ENCODE results near the gene FAM163B.
"Not testable (repeated sequence)": the region's sequence is repeated elsewhere in the genome, so short reads cannot be mapped to it uniquely, and the experiment has no call there.

FAM163B gene

GRCh38 chr9:133564451-133565116, 44.6 kb downstream of the FAM163B start:
- no peak overlapping the region for H3K4me3 ChIP-seq (replicated peaks; ENCODE audit: low read depth, low read length)
- no peak for DNase-seq (ENCODE audit: low read depth)
- TF ChIP-seq CTCF (IDR thresholded peaks at IDR 0.05; ENCODE audit: low read length, missing control alignments) = no peak

DNA sequence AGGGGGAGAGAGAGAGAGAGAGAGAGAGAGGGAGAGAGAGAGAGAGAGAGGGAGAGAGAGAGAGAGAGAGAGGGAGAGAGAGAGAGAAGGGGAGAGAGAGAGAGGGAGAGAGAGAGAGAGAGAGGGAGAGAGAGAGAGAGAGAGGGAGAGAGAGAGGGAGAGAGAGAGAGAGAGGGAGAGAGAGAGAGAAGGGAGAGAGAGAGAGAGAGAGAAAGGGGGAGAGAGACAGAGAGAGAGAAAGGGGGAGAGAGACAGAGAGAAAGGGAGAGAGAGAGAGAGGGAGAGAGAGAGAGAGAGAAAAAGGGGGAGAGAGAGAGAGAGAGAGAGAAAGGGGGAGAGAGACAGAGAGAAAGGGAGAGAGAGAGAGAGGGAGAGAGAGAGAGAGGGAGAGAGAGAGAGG, 45.4 kb downstream of the FAM163B start:
- H3K4me3 ChIP-seq (replicated peaks; ENCODE audit: low read depth, low read length); DNase-seq (ENCODE audit: low read depth): not testable (repeated sequence)

DNA sequence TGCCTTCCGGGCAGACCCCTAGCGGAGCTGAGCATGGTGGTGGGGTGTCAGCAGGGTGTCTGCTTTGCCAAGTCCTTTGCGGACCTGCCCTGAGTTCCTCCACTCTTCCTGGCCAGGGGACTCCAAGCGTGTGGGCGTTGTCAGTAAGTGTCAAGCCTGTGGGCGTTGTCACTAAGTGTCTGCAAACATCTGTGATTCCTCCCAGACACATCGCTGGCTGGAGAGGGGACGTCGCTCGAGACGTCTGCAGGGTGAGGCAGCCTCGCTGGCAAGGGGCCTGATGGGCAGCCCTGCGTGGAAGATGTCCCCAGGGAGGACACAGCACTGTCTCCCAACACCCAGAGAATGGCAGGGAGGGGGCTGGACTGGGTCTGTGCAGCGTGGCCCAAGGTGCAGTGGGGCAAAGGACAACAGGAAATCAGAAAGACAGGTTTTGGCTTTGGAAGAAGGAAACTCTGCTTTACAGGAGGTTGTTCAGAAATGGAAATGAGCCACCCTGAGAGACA, 45.8 kb downstream of the FAM163B start:
- TF ChIP-seq CTCF (IDR thresholded peaks at IDR 0.05; ENCODE audit: low read length, missing control alignments) = no peak
- H3K4me3 ChIP-seq (replicated peaks; ENCODE audit: low read depth, low read length) = no peak overlapping the region
- peak; percentile 44 for DNase-seq (ENCODE audit: low read depth)

DNA sequence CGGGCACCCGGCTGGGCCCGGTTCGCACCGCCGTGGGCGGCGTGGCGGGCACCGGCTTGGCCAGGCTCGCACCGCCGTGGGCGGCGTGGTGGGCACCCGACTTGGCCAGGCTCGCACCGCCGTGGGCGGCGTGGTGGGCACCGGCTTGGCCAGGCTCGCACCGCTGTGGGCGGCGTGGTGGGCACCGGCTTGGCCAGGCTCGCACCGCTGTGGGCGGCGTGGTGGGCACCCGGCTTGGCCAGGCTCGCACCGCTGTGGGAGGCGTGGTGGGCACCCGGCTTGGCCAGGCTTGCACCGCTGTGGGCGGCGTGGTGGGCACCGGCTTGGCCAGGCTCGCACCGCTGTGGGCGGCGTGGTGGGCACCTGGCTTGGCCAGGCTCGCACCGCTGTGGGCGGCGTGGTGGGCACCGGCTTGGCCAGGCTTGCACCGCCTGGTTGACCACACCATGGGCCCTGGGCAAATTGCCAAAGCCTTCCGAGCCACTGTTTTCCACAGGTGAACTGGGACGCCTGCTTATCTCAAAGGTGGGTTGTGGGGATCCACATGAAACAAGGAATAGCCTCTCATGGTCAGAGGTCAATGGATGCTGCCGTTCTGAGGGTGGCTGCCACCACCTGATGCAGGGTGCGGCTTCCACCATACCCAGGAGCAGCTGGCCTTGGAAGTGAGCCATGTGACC, 46.4 kb downstream of the FAM163B start:
- no peak for DNase-seq (ENCODE audit: low read depth)
- H3K4me3 ChIP-seq (replicated peaks; ENCODE audit: low read depth, low read length) = no peak overlapping the region
- no peak for TF ChIP-seq CTCF (IDR thresholded peaks at IDR 0.05; ENCODE audit: low read length, missing control alignments)

DNA sequence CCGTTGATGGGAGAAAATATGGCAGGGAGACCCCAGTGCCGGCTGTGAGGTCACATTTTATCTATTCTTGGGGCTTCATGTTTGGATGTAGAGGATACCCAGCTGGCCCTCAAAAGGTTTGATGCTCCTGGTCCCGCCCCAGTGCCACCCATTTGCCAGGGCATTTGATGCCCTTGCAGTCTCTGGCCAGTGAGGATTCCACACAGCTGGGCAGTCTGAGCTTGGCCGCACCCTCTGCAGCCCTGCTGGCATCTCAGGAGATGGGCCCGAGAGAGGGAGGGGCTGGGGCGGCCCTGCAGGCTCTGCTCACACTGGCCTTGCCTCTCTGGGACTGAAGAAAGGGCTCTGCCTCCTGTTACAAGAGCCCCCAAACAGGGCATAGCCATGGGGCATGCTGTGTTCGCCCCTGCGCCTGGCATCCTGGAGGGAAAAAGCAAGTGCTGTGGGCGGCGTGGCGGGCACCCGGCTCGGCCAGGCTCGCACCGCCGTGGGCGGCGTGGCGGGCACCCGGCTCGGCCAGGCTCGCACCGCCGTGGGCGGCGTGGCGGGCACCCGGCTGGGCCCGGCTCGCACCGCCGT, 47.1 kb downstream of the FAM163B start:
- no peak for DNase-seq (ENCODE audit: low read depth)

DNA sequence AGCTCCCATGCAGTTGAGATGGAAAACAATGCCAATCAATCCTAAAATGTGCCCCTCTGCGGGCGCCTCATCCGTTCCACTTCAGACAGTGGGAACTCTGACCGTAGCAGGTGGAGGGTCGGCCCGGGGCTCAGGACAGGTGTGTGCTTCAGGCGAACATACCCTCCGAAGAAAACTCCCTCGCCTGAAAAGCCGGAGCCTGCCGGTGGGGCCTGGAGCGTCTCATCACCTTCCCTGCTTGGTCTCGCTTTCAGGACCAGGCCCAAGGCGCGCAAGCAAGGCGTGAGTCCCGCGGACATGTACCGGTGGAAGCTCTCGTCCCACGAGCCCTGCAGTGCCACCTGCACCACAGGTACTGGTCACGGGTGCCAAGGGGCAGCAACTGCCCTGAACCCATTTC, 48.2 kb downstream of the FAM163B start:
- DNase-seq (ENCODE audit: low read depth) = no peak
- TF ChIP-seq CTCF (IDR thresholded peaks at IDR 0.05; ENCODE audit: low read length, missing control alignments) = no peak
- H3K4me3 ChIP-seq (replicated peaks; ENCODE audit: low read depth, low read length) = no peak overlapping the region

More for the DNA sequence above, 47.1 kb downstream of the FAM163B start:
- H3K4me3 ChIP-seq (replicated peaks; ENCODE audit: low read depth, low read length) = no peak overlapping the region
- TF ChIP-seq CTCF (IDR thresholded peaks at IDR 0.05; ENCODE audit: low read length, missing control alignments) = no peak

DNA sequence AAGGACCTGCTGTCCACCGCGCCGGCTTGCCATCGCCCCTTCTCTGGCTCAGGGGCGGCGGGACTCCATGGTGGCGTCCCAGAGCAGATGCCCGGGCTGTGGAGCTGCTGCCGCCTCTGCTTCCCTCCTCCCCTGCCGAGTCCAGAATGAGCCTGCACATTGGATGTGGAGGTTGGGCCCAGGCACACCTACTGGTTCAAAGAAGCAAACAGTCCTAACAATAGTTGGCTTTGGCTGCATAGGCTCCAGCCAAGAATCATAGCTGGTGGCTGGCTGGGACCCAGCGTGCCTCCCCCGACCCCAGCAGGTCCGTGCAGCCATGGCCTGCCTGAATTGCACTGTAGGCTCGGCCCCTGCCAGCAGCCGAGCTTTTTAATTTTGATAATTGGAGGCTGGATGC, 48.9 kb downstream of the FAM163B start:
- no peak overlapping the region for H3K4me3 ChIP-seq (replicated peaks; ENCODE audit: low read depth, low read length)
- DNase-seq (ENCODE audit: low read depth) = peak; percentile 56
- no peak for TF ChIP-seq CTCF (IDR thresholded peaks at IDR 0.05; ENCODE audit: low read length, missing control alignments)

Measured in fibroblast of pulmonary artery (primary cell).